HG03095 (cell line): ENCODE results near the gene ZNF534.
"Not testable (repeated sequence)": the region's sequence is repeated elsewhere in the genome, so short reads cannot be mapped to it uniquely, and the experiment has no call there.

Experiments
- ATAC-seq: cut with Tn5 transposase; IDR thresholded peaks from one replicate; pipeline ENCODE4 v1.9.1; 2021; ENCODE audit warnings: moderate library complexity; ENCODE audit not compliant: unreplicated experiment

ZNF534 gene

GRCh38 chr19:52494518-52494917 lies 65.6 kb downstream of the ZNF534 start:
- no peak for ATAC-seq

GRCh38 chr19:52498571-52498970 lies 69.6 kb downstream of the ZNF534 start:
- no peak for ATAC-seq

GRCh38 chr19:52500474-52500873 lies 71.5 kb downstream of the ZNF534 start:
- not testable (repeated sequence) for ATAC-seq

- ATAC-seq = not testable (repeated sequence)
These were observed 72.0 kb downstream of the ZNF534 start for GRCh38 chr19:52500991-52501390.
